Esophagus muscularis mucosa (tissue), 3 donors: ENCODE measurements around the gene SMIM38.

ENCODE experiments used
- CTCF ChIP-seq, 3 experiments: fragments of 200-600 bp in 2 of 3; fragments of 450-650 bp in 1 of 3; sonication (generic) in 2 of 3; IDR thresholded peaks; one replicate each; pipeline ENCODE4 v1.5.1; 2017 to 2019; ENCODE audit warnings: antibody characterized with exemption in 3 of 3, mild to moderate bottlenecking in 2 of 3, moderate library complexity in 1 of 3
- POLR2AphosphoS5 ChIP-seq, 2 donors: sonication (generic); formaldehyde crosslinking; IDR thresholded peaks; one replicate each; pipeline ENCODE4 v1.6.1; 2017; ENCODE audit warnings: antibody characterized with exemption in 2 of 2

- no peak for TF ChIP-seq CTCF (IDR thresholded peaks at IDR 0.05)
- no peak for TF ChIP-seq POLR2AphosphoS5 (IDR thresholded peaks at IDR 0.05)
Measured at GRCh38 chr11:69130654-69131053, 25.1 kb upstream of the SMIM38 start.
